NT2/D1 (cell line): ENCODE data around the gene TRIM59.

Experiments used
- DNase-seq: peaks from one replicate; pipeline ENCODE4 v3.0.0-alpha.2; 2011; ENCODE audit warnings: low read depth, low spot score
- H3K27me3 ChIP-seq: 2 replicates; pipeline ENCODE4 v1.6.0; 2011; ENCODE audit warnings: mild to moderate bottlenecking; ENCODE audit not compliant: insufficient read length, insufficient read depth
- H3K36me3 ChIP-seq: 2 replicates; pipeline ENCODE4 v1.6.1; 2011; ENCODE audit warnings: mild to moderate bottlenecking, low read length, mixed read lengths; ENCODE audit not compliant: insufficient read depth, insufficient read length
- H3K4me1 ChIP-seq: 2 replicates; pipeline ENCODE4 v1.5.1; 2011; ENCODE audit not compliant: insufficient read depth, insufficient read length
- H3K4me3 ChIP-seq: 2 replicates; pipeline ENCODE4 v1.5.1; 2011; ENCODE audit warnings: low read depth; ENCODE audit not compliant: insufficient read length
- H3K9ac ChIP-seq: 2 replicates; pipeline ENCODE4 v1.6.0; 2011; ENCODE audit warnings: low read depth; ENCODE audit not compliant: insufficient read length
- H3K9me3 ChIP-seq: 2 replicates; pipeline ENCODE4 v1.5.1; 2011; ENCODE audit warnings: mild to moderate bottlenecking, low read length; ENCODE audit not compliant: insufficient read depth
- SUZ12 ChIP-seq: IDR thresholded peaks from 2 replicates; pipeline ENCODE4 v1.6.1; 2011; ENCODE audit not compliant: insufficient read length, insufficient read depth; ENCODE audit errors: extremely low read depth
- YY1 ChIP-seq: IDR thresholded peaks from 2 replicates; pipeline ENCODE4 v1.6.1; 2011; ENCODE audit not compliant: insufficient read length, insufficient read depth
- ZNF274 ChIP-seq: IDR thresholded peaks from 2 replicates; pipeline ENCODE4 v1.6.1; 2011; ENCODE audit warnings: mild to moderate bottlenecking, low read depth, low read length

The TRIM59 gene

GRCh38 chr3:160446522-160447056, 3.0 kb downstream of the TRIM59 start:
- peaks cover 63% of the 10 kb centered on the region for H3K36me3 ChIP-seq
- peak overlapping the region; percentile 13 for H3K4me3 ChIP-seq
- H3K27me3 ChIP-seq = no peaks in the 10 kb centered on the region
- no peak overlapping the region for H3K9ac ChIP-seq
- no peaks in the 10 kb centered on the region for H3K9me3 ChIP-seq
- H3K4me1 ChIP-seq = no peaks in the 10 kb centered on the region
- no peak for DNase-seq
- TF ChIP-seq ZNF274 (no peak), SUZ12 (no peak), YY1 (no peak)

- no peaks in the 10 kb centered on the region for H3K27me3 ChIP-seq
- H3K4me3 ChIP-seq = no peak overlapping the region
- H3K9ac ChIP-seq = no peak overlapping the region
- H3K36me3 ChIP-seq = peaks cover 64% of the 10 kb centered on the region
- TF ChIP-seq ZNF274 = no peak
- no peak for TF ChIP-seq YY1
- no peak for TF ChIP-seq SUZ12
- H3K9me3 ChIP-seq = no peaks in the 10 kb centered on the region
- no peak for DNase-seq
- H3K4me1 ChIP-seq = no peaks in the 10 kb centered on the region
Measured at GRCh38 chr3:160445854-160446253, 3.7 kb downstream of the TRIM59 start.

- Histone ChIP-seq H3K9ac (no peak overlapping the region), H3K27me3 (no peaks in the 10 kb centered on the region), H3K36me3 (peaks cover 78% of the 10 kb centered on the region), H3K4me3 (no peak overlapping the region), H3K4me1 (no peaks in the 10 kb centered on the region), H3K9me3 (no peaks in the 10 kb centered on the region)
- TF ChIP-seq SUZ12 = no peak
- TF ChIP-seq YY1 = no peak
- no peak for TF ChIP-seq ZNF274
- DNase-seq = no peak
Measured at GRCh38 chr3:160444411-160444810, 5.2 kb downstream of the TRIM59 start.

- H3K9ac ChIP-seq = no peak overlapping the region
- no peaks in the 10 kb centered on the region for H3K9me3 ChIP-seq
- H3K36me3 ChIP-seq = peaks cover 84% of the 10 kb centered on the region
Measured at GRCh38 chr3:160440687-160441086, 8.9 kb downstream of the TRIM59 start.

GRCh38 chr3:160437083-160437455, 12.5 kb downstream of the TRIM59 start:
- DNase-seq = no peak
- H3K4me3 ChIP-seq = no peak overlapping the region
- H3K36me3 ChIP-seq = peaks cover 87% of the 10 kb centered on the region
- no peak for TF ChIP-seq YY1
- TF ChIP-seq ZNF274 = no peak
- TF ChIP-seq SUZ12 = no peak
- H3K9me3 ChIP-seq = no peaks in the 10 kb centered on the region
- no peaks in the 10 kb centered on the region for H3K27me3 ChIP-seq
- no peaks in the 10 kb centered on the region for H3K4me1 ChIP-seq
- H3K9ac ChIP-seq = no peak overlapping the region

More at GRCh38 chr3:160440687-160441086, 8.9 kb downstream of the TRIM59 start:
- TF ChIP-seq SUZ12 = no peak
- no peak for TF ChIP-seq ZNF274
- TF ChIP-seq YY1 = no peak
- no peaks in the 10 kb centered on the region for H3K4me1 ChIP-seq
- DNase-seq = no peak
- H3K27me3 ChIP-seq = no peaks in the 10 kb centered on the region
- no peak overlapping the region for H3K4me3 ChIP-seq

- H3K4me3 ChIP-seq = no peak overlapping the region
- no peak for DNase-seq
- no peaks in the 10 kb centered on the region for H3K27me3 ChIP-seq
- H3K9me3 ChIP-seq = no peaks in the 10 kb centered on the region
- no peaks in the 10 kb centered on the region for H3K4me1 ChIP-seq
- no peak overlapping the region for H3K9ac ChIP-seq
- no peak for TF ChIP-seq YY1
- no peak for TF ChIP-seq SUZ12
- TF ChIP-seq ZNF274 = no peak
- H3K36me3 ChIP-seq = peaks cover 95% of the 10 kb centered on the region
Measured at GRCh38 chr3:160435747-160436146, 13.8 kb downstream of the TRIM59 start.

- Histone ChIP-seq H3K9ac (no peak overlapping the region), H3K36me3 (peaks cover 95% of the 10 kb centered on the region), H3K27me3 (no peaks in the 10 kb centered on the region), H3K4me1 (no peaks in the 10 kb centered on the region), H3K9me3 (no peaks in the 10 kb centered on the region), H3K4me3 (no peak overlapping the region)
- TF ChIP-seq YY1 = no peak
- no peak for TF ChIP-seq ZNF274
- TF ChIP-seq SUZ12 = no peak
- DNase-seq = no peak
Measured at GRCh38 chr3:160435095-160435494, 14.5 kb downstream of the TRIM59 start.
